IPS-NIHi11 (cell line): Measurements from ENCODE around the gene KSR1.
"Not testable (repeated sequence)": the region's sequence is repeated elsewhere in the genome, so short reads cannot be mapped to it uniquely, and the experiment has no call there.

Source experiments
- DNase-seq: peaks from one replicate; pipeline ENCODE4 v3.0.0; 2012; ENCODE audit warnings: mixed read lengths, low spot score

The KSR1 gene

GRCh38 chr17:27455914-27456680 is at the start of gene KSR1:
Gene KSR1 (plus strand): TSS chr17:27456448. CDS start chr17:27456644, 196 bp downstream.
- DNase-seq, result peak; percentile 95

GRCh38 chr17:27407916-27408864 is 48.1 kb upstream of the KSR1 start:
- DNase-seq, result no peak

- DNase-seq, result no peak
These were observed 47.4 kb upstream of the KSR1 start for GRCh38 chr17:27408891-27409290.

GRCh38 chr17:27412158-27412557 is 44.1 kb upstream of the KSR1 start:
- DNase-seq, result not testable (repeated sequence)

- no peak for DNase-seq
These were observed 42.9 kb upstream of the KSR1 start for GRCh38 chr17:27413315-27413714.

- DNase-seq, result no peak
These were observed 42.5 kb upstream of the KSR1 start for GRCh38 chr17:27413792-27414191.

DNA sequence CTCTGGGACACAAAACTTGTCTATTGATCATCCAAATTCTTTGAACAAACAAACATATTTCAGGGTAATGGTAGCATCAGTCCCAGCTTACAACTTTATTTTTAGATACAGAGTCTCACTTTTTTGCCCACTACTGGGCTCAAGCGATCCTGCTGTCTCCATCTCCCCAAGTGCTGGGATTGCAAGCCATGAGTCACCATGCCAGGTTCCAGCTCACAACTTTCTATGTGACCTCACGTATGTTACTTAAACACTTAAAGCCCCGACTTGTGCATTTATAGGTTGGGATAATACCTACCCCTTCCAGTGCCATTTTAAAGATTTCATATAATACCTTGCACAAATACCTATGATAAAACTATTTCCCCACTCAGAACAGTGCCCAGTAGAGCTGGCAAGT is 42.0 kb upstream of the KSR1 start:
- no peak for DNase-seq

DNA sequence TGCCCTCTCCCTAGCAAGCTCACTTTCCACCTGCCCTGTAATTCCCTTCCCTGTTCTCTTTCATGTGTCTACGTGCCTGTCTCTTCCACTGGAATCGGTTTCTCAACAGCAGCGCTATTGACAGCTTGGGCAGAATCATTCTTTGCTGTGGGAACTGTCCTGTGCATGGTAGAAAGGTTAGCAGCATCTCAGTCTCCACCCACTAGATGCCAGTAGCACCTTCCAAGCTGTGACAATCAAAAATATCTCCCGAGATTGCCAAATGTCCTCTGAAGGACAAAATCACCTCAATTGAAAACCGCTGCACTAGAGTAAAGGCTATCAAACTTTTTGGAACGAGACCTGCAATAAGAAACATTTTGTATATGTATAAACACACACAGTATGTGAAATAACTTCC is 41.6 kb upstream of the KSR1 start:
- DNase-seq, result no peak

DNA sequence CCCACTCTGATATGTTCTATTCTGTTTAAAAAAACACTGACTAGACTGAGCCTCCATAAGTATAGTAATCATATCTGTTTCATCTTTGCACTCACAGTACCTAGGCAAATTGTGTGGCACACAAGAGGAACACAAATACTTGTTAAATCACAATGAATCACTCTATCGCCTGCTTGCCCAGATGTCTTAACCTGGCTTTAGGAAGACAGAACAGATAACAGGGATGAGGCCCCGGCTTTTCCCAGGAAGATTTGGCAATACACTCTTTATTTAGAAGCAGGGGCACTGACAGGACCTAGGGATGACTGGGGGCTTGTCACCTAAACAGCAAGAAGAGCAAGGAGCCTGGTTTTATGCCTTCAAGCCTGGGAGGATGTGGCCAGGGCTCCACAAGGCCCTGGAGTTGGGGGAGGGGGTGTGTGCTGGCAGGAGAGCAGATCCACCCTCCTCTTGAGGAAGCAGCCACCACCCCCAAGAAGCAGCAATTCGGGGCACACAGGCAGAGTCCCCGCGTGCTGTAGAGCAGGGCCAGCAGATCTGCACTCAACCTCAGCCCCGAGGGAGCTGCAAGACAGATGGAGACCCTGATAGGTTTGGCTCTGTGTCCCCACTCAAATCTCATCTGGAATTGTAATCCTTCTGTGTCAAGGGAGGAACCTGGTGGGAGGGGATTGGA is 41.0 kb upstream of the KSR1 start:
- DNase-seq, result no peak

DNA sequence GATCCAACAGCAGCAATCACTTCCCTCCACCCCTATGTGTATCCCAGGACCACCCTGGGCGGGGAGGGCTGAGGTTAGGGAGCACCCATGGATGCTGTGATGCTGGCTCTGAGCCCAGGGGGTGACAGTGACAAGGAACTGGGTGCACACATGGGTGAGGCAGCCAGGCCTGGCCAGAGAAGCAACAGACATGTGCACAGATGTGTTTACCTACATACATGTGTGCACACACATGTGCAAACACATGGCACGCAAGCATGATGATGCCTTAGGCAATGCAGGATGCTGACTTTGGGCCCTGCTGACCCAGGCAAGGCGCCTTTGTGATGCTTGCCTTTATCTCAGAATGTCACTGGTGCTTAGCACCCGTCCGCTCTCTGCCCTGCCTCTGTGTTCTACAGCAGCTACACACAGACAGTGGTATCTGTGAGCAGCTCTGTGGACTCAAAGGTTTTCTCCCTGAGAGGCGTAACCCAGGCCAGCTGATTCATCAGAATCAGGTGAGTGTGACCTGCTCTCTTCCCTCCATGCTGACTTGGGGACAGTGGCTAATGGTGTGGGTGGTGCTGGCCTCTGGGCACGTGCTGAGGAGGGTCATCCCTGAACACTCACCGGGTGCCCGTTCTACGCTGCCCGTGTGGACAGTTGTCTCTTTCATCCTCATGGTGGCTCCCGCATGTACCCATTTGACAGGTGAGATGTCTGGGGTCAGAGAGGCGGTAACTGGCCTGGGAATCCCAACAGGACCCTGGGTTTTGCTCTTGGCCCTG is 38.5 kb upstream of the KSR1 start:
- DNase-seq, result no peak

GRCh38 chr17:27418366-27418615 is 38.0 kb upstream of the KSR1 start:
- DNase-seq, result no peak

- DNase-seq, result no peak
These were observed 37.1 kb upstream of the KSR1 start for GRCh38 chr17:27419156-27419555.

DNA sequence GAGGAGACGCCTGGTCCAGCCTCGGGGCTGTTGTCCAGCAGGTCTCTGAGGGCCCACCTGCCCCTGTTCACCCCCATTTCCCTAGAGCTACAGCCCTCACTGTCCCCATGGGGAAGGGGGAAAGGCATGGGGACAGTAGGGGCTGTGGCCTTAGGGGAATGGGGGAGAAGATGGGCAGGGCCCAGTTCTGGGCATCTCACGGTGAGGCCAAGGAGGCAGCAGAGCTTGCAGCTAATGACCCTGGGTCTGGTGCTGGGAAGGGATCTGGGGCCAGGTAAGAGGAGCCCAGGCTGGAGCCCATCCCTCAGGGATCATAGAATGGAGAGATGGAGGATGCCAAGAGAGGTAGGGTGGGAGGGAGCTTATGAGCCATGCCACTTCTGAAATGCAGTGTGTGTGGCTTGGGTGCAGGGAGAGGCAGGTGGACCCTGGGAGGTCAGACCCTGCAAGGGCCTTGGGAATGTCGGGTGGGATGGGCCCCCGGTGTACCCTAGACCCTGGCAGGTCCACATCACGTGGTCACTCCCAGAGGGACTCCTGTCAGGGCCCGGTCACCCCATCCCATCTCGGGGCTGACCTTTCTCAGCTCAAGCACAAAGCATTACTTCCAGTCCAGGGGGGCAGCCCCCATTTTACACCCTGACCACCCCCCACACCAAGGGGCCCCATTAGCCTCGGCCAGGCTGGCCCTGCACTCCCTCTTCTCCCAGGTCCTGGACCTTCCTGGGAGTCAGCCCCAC is 35.9 kb upstream of the KSR1 start:
- DNase-seq, result no peak

- no peak for DNase-seq
These were observed 35.1 kb upstream of the KSR1 start for GRCh38 chr17:27421111-27421510.

- DNase-seq, result not testable (repeated sequence)
These were observed 34.6 kb upstream of the KSR1 start for GRCh38 chr17:27421626-27422025.

DNA sequence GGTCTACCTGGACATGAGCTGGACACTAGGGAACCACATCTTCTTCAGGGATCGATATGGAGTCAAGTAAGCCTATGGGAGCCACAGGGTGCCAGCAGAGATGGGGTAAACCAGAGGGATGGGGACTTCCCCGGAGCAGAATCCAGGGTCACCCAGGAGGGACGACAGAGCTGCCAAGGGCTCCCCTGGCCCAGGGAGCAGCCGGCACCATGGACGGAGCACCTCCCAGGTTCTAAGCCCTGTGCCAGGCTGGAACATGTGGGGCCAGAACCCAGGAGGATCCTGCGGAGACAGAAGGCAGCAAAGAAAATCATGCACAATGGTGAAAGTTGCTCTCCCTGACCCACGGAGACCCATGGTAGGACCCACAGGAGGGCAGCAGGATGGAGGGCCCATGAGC is 33.6 kb upstream of the KSR1 start:
- no peak for DNase-seq

DNA sequence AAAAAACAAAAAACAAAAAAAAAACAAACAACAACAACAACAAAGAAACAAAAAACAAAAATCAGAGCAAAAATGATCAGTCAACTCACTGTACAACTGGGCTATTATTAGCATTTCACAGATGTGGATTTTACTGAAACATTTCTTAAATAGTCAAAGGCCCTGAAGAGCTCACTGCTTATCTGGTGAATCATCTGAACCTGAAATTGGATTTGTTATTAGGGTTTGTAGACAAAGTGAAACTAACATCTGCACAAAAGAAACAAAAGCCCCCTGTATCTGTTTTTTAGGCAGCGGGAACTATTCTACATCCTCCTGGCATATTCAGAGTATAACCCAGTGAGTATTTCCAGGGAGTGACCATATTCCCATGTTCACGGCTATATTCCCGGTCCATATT is 32.6 kb upstream of the KSR1 start:
- DNase-seq, result no peak

DNA sequence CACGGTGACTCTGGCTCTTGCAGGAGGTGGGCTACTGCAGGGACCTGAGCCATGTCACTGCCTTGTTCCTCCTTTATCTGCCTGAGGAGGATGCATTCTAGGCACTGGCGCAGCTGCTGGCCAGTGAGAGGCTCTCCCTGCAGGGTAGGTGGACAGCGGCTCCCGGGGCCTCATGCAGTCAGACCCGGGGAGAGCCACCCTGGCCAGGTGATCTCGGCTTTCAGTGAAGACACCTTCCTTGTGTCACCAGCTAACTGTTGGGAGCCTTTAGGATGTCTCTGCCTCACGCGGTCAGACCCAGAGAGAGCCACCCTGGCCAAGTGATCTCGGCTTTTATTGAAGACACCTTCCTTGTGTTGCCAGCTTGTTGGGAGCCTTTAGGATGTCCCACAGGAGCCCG is 31.7 kb upstream of the KSR1 start:
- DNase-seq, result no peak

- no peak for DNase-seq
These were observed 31.3 kb upstream of the KSR1 start for GRCh38 chr17:27424941-27425340.

DNA sequence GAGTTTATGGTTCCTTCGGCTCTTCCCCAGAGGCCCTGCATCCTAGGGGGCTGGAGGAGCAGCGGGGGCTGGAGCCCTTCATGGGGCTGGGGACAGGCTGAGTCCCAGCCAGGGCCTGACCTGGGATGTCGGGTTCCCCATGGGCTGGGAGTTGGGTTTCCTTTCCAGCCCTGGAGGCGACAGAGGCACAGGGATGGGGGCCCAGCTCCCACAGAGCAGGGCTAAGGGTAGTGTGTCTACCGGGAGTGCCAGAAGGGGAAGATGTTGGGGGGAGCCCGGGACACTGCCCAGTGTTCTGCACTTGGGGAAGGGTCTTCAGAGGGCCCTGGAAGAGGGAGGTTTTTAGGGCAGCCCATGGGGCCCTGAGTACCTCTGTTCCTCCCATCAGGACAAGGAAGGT is 30.7 kb upstream of the KSR1 start:
- DNase-seq, result not testable (repeated sequence)

DNA sequence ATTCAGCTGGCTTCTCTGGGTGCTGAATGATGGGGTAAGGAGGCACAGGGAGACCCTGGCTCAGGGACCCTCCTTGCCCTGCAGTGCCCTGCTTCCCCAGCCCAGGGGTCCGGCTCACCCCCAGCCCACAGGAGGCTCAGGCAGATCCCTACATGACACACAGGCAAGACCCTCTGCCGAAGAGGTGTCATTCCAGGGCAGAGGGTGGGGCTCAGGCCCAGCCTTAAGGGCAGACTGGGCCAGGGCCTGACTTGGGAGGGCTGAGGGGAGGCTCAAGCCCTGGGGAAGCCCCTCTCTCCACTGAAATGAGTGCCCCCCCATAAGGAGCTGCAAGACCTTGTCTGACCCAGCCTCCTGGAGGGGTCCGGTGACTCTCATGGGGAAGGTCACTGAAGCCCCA is 30.3 kb upstream of the KSR1 start:
- DNase-seq, result no peak
